Measurements from ENCODE around the gene C1QL2. TPM values are rescaled to one million over a fixed set of nuclear protein-coding genes. Genes with fewer than 3 reads are reported as not detected.

The C1QL2 gene
- polyA plus RNA-seq, 1 donor = not detected

GRCh38 chr2:119179202-119179601, 20.7 kb upstream of the C1QL2 start:
- no peak for DNase-seq

- DNase-seq = no peak
Measured at GRCh38 chr2:119178776-119179175, 20.2 kb upstream of the C1QL2 start.

- no peak for DNase-seq
Measured at GRCh38 chr2:119177838-119178190, 19.3 kb upstream of the C1QL2 start.

GRCh38 chr2:119177171-119177837, 18.8 kb upstream of the C1QL2 start:
- DNase-seq = no peak

GRCh38 chr2:119175517-119175916, 17.0 kb upstream of the C1QL2 start:
- no peak for DNase-seq

GRCh38 chr2:119174993-119175347, 16.4 kb upstream of the C1QL2 start:
- DNase-seq = no peak

GRCh38 chr2:119174216-119174992, 15.9 kb upstream of the C1QL2 start:
- no peak for DNase-seq

GRCh38 chr2:119173556-119174060, 15.1 kb upstream of the C1QL2 start:
- DNase-seq = no peak

GRCh38 chr2:119170504-119170903, 12.0 kb upstream of the C1QL2 start:
- DNase-seq = no peak

- DNase-seq = no peak
Measured at GRCh38 chr2:119169717-119170116, 11.2 kb upstream of the C1QL2 start.

- DNase-seq = no peak
Measured at GRCh38 chr2:119160361-119160990, 1.9 kb upstream of the C1QL2 start.

- no peak for DNase-seq
Measured at GRCh38 chr2:119157850-119158511, 570 bp downstream of the C1QL2 start.

GRCh38 chr2:119156891-119157773, 1.4 kb downstream of the C1QL2 start:
- no peak for DNase-seq

- DNase-seq = no peak
Measured at GRCh38 chr2:119156105-119156890, 2.3 kb downstream of the C1QL2 start.

- DNase-seq = no peak
Measured at GRCh38 chr2:119155633-119156032, 2.9 kb downstream of the C1QL2 start.

- no peak for DNase-seq
Measured at GRCh38 chr2:119154076-119154475, 4.5 kb downstream of the C1QL2 start.

GRCh38 chr2:119149611-119150010, 8.9 kb downstream of the C1QL2 start:
- DNase-seq = no peak

- DNase-seq = no peak
Measured at GRCh38 chr2:119147776-119148715, 10.5 kb downstream of the C1QL2 start.

GRCh38 chr2:119144806-119145205, 13.7 kb downstream of the C1QL2 start:
- DNase-seq = no peak

GRCh38 chr2:119142824-119143223, 15.7 kb downstream of the C1QL2 start:
- no peak for DNase-seq

Data from hindlimb muscle (tissue), 1 donor.